ENCODE measurements around the gene STARD13.

DNA sequence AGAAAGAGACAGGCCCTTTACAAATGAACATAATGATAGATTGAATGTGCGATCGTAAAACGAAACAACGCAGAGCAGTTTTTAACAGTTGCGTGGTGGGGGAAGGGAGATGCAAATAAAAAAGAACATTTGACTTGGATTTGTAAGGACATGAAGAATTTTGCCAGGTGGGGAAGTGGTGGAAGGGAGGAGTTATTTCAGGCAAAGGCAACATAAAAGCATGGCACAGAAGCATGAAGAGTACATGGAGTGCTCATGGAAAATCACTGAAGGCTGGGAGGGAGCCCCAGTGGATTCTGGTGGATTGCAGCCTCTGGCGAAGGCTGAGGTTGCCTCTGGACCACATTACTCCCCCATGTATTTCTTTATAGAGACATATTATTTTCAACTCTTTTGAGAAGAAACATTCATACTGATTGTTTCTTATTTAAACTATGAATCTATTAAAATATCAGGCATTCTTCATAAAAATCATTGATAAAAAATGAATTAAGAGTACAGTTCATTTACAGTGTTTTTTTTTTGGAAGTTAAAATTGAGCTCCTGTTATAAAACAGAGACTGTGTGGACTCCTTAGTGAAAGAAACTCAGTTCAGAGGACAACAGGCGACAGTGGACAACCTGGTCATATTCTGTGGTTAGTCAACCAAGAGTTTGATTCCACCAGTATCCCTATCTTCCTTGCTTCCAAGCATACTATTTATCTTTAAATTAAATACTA is 57.5 kb downstream of the STARD13 start:
- TF ChIP-seq, protein P1, sequence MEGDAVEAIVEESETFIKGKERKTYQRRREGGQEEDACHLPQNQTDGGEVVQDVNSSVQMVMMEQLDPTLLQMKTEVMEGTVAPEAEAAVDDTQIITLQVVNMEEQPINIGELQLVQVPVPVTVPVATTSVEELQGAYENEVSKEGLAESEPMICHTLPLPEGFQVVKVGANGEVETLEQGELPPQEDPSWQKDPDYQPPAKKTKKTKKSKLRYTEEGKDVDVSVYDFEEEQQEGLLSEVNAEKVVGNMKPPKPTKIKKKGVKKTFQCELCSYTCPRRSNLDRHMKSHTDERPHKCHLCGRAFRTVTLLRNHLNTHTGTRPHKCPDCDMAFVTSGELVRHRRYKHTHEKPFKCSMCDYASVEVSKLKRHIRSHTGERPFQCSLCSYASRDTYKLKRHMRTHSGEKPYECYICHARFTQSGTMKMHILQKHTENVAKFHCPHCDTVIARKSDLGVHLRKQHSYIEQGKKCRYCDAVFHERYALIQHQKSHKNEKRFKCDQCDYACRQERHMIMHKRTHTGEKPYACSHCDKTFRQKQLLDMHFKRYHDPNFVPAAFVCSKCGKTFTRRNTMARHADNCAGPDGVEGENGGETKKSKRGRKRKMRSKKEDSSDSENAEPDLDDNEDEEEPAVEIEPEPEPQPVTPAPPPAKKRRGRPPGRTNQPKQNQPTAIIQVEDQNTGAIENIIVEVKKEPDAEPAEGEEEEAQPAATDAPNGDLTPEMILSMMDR (IDR thresholded peaks at IDR 0.05; ENCODE audit: insufficient read depth, low read length): no peak
- TF ChIP-seq POLR2AphosphoS5 (IDR thresholded peaks at IDR 0.05; ENCODE audit: low read depth) (no peak), GABPA (IDR thresholded peaks at IDR 0.05; ENCODE audit: low read depth) (no peak)
- TF ChIP-seq, protein P2, sequence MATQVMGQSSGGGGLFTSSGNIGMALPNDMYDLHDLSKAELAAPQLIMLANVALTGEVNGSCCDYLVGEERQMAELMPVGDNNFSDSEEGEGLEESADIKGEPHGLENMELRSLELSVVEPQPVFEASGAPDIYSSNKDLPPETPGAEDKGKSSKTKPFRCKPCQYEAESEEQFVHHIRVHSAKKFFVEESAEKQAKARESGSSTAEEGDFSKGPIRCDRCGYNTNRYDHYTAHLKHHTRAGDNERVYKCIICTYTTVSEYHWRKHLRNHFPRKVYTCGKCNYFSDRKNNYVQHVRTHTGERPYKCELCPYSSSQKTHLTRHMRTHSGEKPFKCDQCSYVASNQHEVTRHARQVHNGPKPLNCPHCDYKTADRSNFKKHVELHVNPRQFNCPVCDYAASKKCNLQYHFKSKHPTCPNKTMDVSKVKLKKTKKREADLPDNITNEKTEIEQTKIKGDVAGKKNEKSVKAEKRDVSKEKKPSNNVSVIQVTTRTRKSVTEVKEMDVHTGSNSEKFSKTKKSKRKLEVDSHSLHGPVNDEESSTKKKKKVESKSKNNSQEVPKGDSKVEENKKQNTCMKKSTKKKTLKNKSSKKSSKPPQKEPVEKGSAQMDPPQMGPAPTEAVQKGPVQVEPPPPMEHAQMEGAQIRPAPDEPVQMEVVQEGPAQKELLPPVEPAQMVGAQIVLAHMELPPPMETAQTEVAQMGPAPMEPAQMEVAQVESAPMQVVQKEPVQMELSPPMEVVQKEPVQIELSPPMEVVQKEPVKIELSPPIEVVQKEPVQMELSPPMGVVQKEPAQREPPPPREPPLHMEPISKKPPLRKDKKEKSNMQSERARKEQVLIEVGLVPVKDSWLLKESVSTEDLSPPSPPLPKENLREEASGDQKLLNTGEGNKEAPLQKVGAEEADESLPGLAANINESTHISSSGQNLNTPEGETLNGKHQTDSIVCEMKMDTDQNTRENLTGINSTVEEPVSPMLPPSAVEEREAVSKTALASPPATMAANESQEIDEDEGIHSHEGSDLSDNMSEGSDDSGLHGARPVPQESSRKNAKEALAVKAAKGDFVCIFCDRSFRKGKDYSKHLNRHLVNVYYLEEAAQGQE (IDR thresholded peaks at IDR 0.05; ENCODE audit: insufficient replicate concordance, low read depth): no peak
